ENCODE data around the gene PIP5KL1. TPM values are rescaled to one million over a fixed set of nuclear protein-coding genes. Genes with fewer than 3 reads are reported as not detected.

PIP5KL1 gene
- 4.3 TPM for total RNA-seq

- ATAC-seq: peak; percentile 33
Observed at GRCh38 chr9:127930231-127931091, at the start of gene PIP5KL1. Gene PIP5KL1, minus strand, starts transcription at chr9:127930777. Its CDS starts 25 bp downstream, at chr9:127930752.

- ATAC-seq: peak; percentile 66
Observed at GRCh38 chr9:127980060-127980705, 49.6 kb upstream of the PIP5KL1 start.

GRCh38 chr9:127979333-127980059 lies 48.9 kb upstream of the PIP5KL1 start:
- peak; percentile 16 for ATAC-seq

- no peak for ATAC-seq
Observed at GRCh38 chr9:127979015-127979332, 48.4 kb upstream of the PIP5KL1 start.

GRCh38 chr9:127977884-127978647 lies 47.5 kb upstream of the PIP5KL1 start:
- no peak for ATAC-seq

- ATAC-seq: no peak
Observed at GRCh38 chr9:127977009-127977883, 46.7 kb upstream of the PIP5KL1 start.

GRCh38 chr9:127976498-127976897 lies 45.9 kb upstream of the PIP5KL1 start:
- peak; percentile 46 for ATAC-seq

- ATAC-seq: no peak
Observed at GRCh38 chr9:127975376-127976315, 45.1 kb upstream of the PIP5KL1 start.

GRCh38 chr9:127974769-127975261 lies 44.2 kb upstream of the PIP5KL1 start:
- ATAC-seq: no peak

GRCh38 chr9:127974001-127974768 lies 43.6 kb upstream of the PIP5KL1 start:
- no peak for ATAC-seq

GRCh38 chr9:127973169-127974000 lies 42.8 kb upstream of the PIP5KL1 start:
- ATAC-seq: no peak

- ATAC-seq: no peak
Observed at GRCh38 chr9:127972236-127972871, 41.8 kb upstream of the PIP5KL1 start.

- no peak for ATAC-seq
Observed at GRCh38 chr9:127971357-127972235, 41.0 kb upstream of the PIP5KL1 start.

GRCh38 chr9:127970401-127971313 lies 40.1 kb upstream of the PIP5KL1 start:
- peak; percentile 53 for ATAC-seq

- peak; percentile 71 for ATAC-seq
Observed at GRCh38 chr9:127968700-127969383, 38.3 kb upstream of the PIP5KL1 start.
